SJSA1 (cell line): ENCODE measurements around the gene RAPGEF4. TPM values are rescaled to one million over a fixed set of nuclear protein-coding genes. Genes with fewer than 3 reads are reported as not detected.
"Not testable (repeated sequence)": the region's sequence is repeated elsewhere in the genome, so short reads cannot be mapped to it uniquely, and the experiment has no call there.

ENCODE experiments used
- DNase-seq, 2 experiments: peaks; one replicate each; pipeline ENCODE4 v3.0.0-alpha.2; 2015 to 2020; ENCODE audit warnings: low spot score in 2 of 2, low read depth in 1 of 2
- H3K27ac ChIP-seq: fragments of 250-450 bp; sonication (Bioruptor Pico); 2 replicates; pipeline ENCODE4 v1.5.1; 2020; ENCODE audit warnings: mild to moderate bottlenecking, moderate library complexity
- H3K27me3 ChIP-seq: fragments of 250-450 bp; sonication (Bioruptor Pico); replicated peaks from 2 replicates; pipeline ENCODE4 v1.5.1; 2020; ENCODE audit warnings: mild to moderate bottlenecking, moderate library complexity
- H3K36me3 ChIP-seq: fragments of 250-450 bp; sonication (Bioruptor Pico); 2 replicates; pipeline ENCODE4 v1.5.1; 2020; ENCODE audit warnings: mild to moderate bottlenecking
- H3K4me1 ChIP-seq: fragments of 250-450 bp; sonication (Bioruptor Pico); replicated peaks from 2 replicates; pipeline ENCODE4 v1.6.1; 2021; ENCODE audit warnings: mild to moderate bottlenecking
- H3K4me3 ChIP-seq: fragments of 250-450 bp; sonication (Bioruptor Pico); 2 replicates; pipeline ENCODE4 v1.5.1; 2020; ENCODE audit warnings: mild to moderate bottlenecking
- H3K9me3 ChIP-seq: fragments of 250-450 bp; sonication (Bioruptor Pico); replicated peaks from 2 replicates; pipeline ENCODE4 v1.5.1; 2020; ENCODE audit warnings: mild to moderate bottlenecking
- total RNA-seq: library from RNA; depleted of rRNA; stranded (reverse); fragments of >200 nt; shearing (Covaris generic); gene quantifications from 2 replicates; pipeline ENCODE4 v1.2.3, GENCODE V29; 2014

RAPGEF4 gene
- total RNA-seq, 1 experiment from 2014 or later: 0.47 TPM

DNA sequence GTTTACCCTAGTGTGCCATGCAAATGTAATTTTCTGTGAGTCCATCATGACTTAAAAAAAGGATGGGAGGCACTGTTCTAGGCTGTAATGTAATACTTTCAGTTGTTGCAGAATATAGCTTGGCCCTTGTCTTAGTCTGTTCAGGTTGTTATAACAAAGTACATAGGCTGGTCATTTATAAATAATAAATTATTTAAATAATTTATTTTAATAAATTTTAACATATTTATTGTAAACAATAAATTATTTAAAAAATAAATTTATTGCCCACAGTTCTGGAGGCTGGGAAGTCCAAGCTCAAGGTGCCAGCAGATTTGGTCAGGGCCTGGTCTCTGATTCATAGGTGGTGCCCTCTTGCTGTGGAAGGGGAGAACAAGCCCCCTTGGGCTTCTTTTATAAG lies 35.2 kb downstream of the RAPGEF4 start:
- no peak for DNase-seq
- no peaks in the 10 kb centered on the region for H3K36me3 ChIP-seq
- H3K9me3 ChIP-seq: no peaks in the 10 kb centered on the region
- H3K4me1 ChIP-seq: no peaks in the 10 kb centered on the region
- H3K27ac ChIP-seq: no peak overlapping the region
- H3K27me3 ChIP-seq: no peaks in the 10 kb centered on the region
- no peak overlapping the region for H3K4me3 ChIP-seq

DNA sequence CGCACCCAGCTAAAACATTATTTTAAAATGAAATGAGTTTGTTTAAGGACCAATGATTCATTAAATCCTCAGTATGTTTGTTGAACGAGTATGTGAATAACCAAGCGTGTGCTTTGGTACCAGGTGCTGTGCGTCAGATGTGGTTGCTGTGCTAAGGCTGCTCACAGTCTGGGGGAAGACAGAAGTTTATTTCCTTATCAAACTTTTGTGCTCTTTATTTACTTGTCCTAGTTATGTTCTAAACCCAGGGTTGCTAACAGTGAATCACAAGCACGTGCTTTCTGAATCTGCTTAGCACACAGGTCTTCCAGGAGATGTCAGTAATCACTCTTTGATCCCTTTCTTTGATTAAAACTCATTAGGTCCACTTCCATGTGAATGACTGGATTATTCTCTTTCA lies 37.0 kb downstream of the RAPGEF4 start:
- Histone ChIP-seq H3K9me3 (no peaks in the 10 kb centered on the region), H3K36me3 (no peaks in the 10 kb centered on the region), H3K27ac (no peak overlapping the region), H3K4me1 (no peaks in the 10 kb centered on the region), H3K4me3 (no peak overlapping the region), H3K27me3 (no peaks in the 10 kb centered on the region)
- no peak for DNase-seq

- Histone ChIP-seq H3K9me3 (no peaks in the 10 kb centered on the region), H3K27me3 (no peaks in the 10 kb centered on the region), H3K36me3 (no peaks in the 10 kb centered on the region), H3K4me1 (no peaks in the 10 kb centered on the region), H3K4me3 (no peak overlapping the region), H3K27ac (no peak overlapping the region)
- DNase-seq: no peak
Observed at GRCh38 chr2:172774302-172774701, 38.7 kb downstream of the RAPGEF4 start.

DNA sequence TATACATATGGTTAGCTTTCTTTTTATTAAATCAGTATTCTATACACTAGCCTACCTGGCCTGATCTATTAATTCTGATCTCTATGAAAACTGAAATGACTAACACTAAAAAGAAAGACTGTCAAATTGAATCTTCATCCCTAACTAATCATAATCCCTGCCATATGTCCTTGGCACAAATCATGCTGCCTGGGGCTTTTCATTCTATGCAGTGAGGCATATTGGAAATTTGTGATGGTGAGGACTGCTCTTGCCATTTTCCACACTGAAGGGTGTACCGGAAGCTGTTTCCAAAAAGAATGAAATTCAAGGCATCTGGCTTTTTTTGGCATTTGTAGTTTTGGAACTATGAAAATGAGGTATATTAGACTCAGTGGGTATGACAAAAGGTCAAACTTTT lies 39.7 kb downstream of the RAPGEF4 start:
- Histone ChIP-seq H3K27ac (no peak overlapping the region), H3K36me3 (no peaks in the 10 kb centered on the region), H3K4me1 (no peaks in the 10 kb centered on the region), H3K4me3 (no peak overlapping the region), H3K27me3 (no peaks in the 10 kb centered on the region), H3K9me3 (no peaks in the 10 kb centered on the region)
- no peak for DNase-seq

GRCh38 chr2:172777431-172777830 lies 41.8 kb downstream of the RAPGEF4 start:
- Histone ChIP-seq H3K4me1 (peaks cover 4% of the 10 kb centered on the region), H3K27ac (no peak overlapping the region), H3K27me3 (no peaks in the 10 kb centered on the region), H3K36me3 (no peaks in the 10 kb centered on the region), H3K4me3 (no peak overlapping the region), H3K9me3 (no peaks in the 10 kb centered on the region)
- DNase-seq: peak in 1 of 2 experiments; percentile 9

- no peak for DNase-seq
- no peaks in the 10 kb centered on the region for H3K9me3 ChIP-seq
- H3K27me3 ChIP-seq: peaks cover 3% of the 10 kb centered on the region; the same call in 1 of the 2 replicates
- H3K36me3 ChIP-seq: no peaks in the 10 kb centered on the region
- H3K27ac ChIP-seq: no peak overlapping the region
- no peak overlapping the region for H3K4me3 ChIP-seq
- H3K4me1 ChIP-seq: peaks cover 16% of the 10 kb centered on the region
Observed at GRCh38 chr2:172782506-172783164, 47.0 kb downstream of the RAPGEF4 start.

GRCh38 chr2:172783165-172783898 lies 47.7 kb downstream of the RAPGEF4 start:
- H3K36me3 ChIP-seq: no peaks in the 10 kb centered on the region
- no peaks in the 10 kb centered on the region for H3K9me3 ChIP-seq
- no peak overlapping the region for H3K4me3 ChIP-seq
- H3K4me1 ChIP-seq: peaks cover 16% of the 10 kb centered on the region
- peaks cover 3% of the 10 kb centered on the region; the same call in 1 of the 2 replicates for H3K27me3 ChIP-seq
- peak; percentile 78 to 86 for DNase-seq
- H3K27ac ChIP-seq: no peak overlapping the region

GRCh38 chr2:172788871-172789270 lies 53.2 kb downstream of the RAPGEF4 start:
- Histone ChIP-seq H3K36me3 (no peaks in the 10 kb centered on the region), H3K4me3 (no peak overlapping the region), H3K9me3 (no peaks in the 10 kb centered on the region), H3K4me1 (no peaks in the 10 kb centered on the region; the same call in 1 of the 2 replicates), H3K27ac (no peak overlapping the region), H3K27me3 (no peaks in the 10 kb centered on the region)
- no peak for DNase-seq

GRCh38 chr2:172790404-172790803 lies 54.8 kb downstream of the RAPGEF4 start:
- Histone ChIP-seq H3K9me3 (no peaks in the 10 kb centered on the region), H3K36me3 (no peaks in the 10 kb centered on the region), H3K27me3 (0 out of 2 replicates have a peak, but pooled peaks cover 4% of the 10 kb centered on the region), H3K27ac (no peak overlapping the region), H3K4me1 (no peaks in the 10 kb centered on the region), H3K4me3 (no peak overlapping the region)
- no peak for DNase-seq

GRCh38 chr2:172791953-172792352 lies 56.3 kb downstream of the RAPGEF4 start:
- no peak for DNase-seq
- 0 out of 2 replicates have a peak, but pooled peaks cover 4% of the 10 kb centered on the region for H3K27me3 ChIP-seq
- no peak overlapping the region for H3K27ac ChIP-seq

DNA sequence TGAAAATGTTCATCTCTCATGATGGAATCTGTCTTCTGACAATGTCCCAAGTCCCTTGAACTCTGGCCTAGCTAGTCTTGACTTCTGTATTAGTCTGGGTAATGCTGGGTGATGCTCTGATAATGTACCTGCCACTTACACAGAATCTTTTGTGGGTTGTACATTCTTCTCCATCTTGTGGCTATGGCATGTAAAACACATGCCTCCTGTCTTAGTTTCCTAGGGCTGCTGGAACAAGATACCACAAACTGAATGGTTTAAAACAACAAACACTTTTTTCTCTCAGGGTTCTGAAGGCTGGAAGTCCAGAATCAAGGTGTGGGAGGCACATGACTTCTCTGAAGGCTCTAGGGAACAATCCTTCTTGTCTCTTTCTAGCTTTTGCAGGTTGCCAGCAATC lies 57.1 kb downstream of the RAPGEF4 start:
- H3K4me1 ChIP-seq: no peaks in the 10 kb centered on the region
- no peaks in the 10 kb centered on the region for H3K36me3 ChIP-seq
- DNase-seq: no peak
- H3K4me3 ChIP-seq: no peak overlapping the region
- no peaks in the 10 kb centered on the region for H3K9me3 ChIP-seq
- H3K27ac ChIP-seq: no peak overlapping the region
- H3K27me3 ChIP-seq: 0 out of 2 replicates have a peak, but pooled peaks cover 4% of the 10 kb centered on the region

More at GRCh38 chr2:172791953-172792352, 56.3 kb downstream of the RAPGEF4 start:
- Histone ChIP-seq H3K9me3 (no peaks in the 10 kb centered on the region), H3K4me3 (no peak overlapping the region), H3K36me3 (no peaks in the 10 kb centered on the region), H3K4me1 (no peaks in the 10 kb centered on the region)

DNA sequence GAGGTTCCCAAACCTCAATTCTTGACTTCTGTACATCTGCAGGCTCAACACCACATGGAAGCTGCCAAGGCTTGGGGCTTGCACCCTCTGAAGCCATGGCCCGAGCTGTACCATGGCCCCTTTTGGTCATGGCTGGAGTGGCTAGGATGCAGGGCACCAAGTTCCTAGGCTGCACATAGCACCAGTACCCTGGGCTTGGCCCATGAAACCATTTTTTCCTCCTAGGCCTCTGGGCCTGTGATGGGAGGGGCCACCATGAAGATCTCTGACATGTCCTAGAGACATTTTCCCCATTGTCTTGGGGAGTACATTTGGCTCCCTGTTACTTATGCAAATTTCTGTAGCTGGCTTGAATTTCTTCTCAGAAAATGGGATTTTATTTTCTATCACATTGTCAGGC lies 67.7 kb downstream of the RAPGEF4 start:
- not testable (repeated sequence) for H3K4me1 ChIP-seq, H3K4me3 ChIP-seq, DNase-seq, H3K36me3 ChIP-seq, H3K27ac ChIP-seq, H3K9me3 ChIP-seq, H3K27me3 ChIP-seq

DNA sequence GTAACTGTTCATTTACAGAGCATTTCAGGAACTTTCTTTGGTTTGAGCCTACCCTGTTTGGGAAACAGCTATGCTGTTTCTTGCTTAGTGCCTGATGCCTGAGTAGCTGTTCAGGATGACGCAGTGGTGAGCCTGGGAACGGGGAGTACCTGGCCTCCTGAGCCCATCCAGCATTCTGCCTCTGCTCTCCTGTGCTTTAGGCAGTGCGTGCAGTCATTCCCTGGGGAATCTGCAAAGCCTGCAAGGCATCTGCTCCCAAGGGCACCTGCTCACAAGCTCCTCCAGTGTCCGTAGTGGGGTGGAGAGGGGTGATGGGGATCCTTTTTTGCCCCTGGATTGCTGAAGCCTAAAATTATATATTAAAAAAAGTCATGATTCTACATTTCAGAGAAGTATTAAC lies 68.8 kb downstream of the RAPGEF4 start:
- Histone ChIP-seq H3K9me3 (no peaks in the 10 kb centered on the region; the same call in 1 of the 2 replicates), H3K4me1 (no peaks in the 10 kb centered on the region), H3K36me3 (no peaks in the 10 kb centered on the region), H3K4me3 (no peak overlapping the region), H3K27me3 (no peaks in the 10 kb centered on the region), H3K27ac (no peak overlapping the region)
- DNase-seq: no peak

GRCh38 chr2:172806493-172806892 lies 70.8 kb downstream of the RAPGEF4 start:
- peak in 1 of 2 experiments; percentile 39 for DNase-seq
- Histone ChIP-seq H3K4me1 (no peaks in the 10 kb centered on the region), H3K9me3 (no peaks in the 10 kb centered on the region; the same call in 1 of the 2 replicates), H3K4me3 (no peak overlapping the region), H3K27me3 (no peaks in the 10 kb centered on the region), H3K27ac (no peak overlapping the region), H3K36me3 (no peaks in the 10 kb centered on the region)
